HG03025 (cell line): ENCODE data around the gene WDR4.
"Not testable (repeated sequence)": the region's sequence is repeated elsewhere in the genome, so short reads cannot be mapped to it uniquely, and the experiment has no call there.

Experiments
- ATAC-seq: cut with Tn5 transposase; IDR thresholded peaks from one replicate; pipeline ENCODE4 v1.9.1; 2021; ENCODE audit warnings: mild to moderate bottlenecking, moderate library complexity; ENCODE audit not compliant: unreplicated experiment, low FRiP score

WDR4 gene

DNA sequence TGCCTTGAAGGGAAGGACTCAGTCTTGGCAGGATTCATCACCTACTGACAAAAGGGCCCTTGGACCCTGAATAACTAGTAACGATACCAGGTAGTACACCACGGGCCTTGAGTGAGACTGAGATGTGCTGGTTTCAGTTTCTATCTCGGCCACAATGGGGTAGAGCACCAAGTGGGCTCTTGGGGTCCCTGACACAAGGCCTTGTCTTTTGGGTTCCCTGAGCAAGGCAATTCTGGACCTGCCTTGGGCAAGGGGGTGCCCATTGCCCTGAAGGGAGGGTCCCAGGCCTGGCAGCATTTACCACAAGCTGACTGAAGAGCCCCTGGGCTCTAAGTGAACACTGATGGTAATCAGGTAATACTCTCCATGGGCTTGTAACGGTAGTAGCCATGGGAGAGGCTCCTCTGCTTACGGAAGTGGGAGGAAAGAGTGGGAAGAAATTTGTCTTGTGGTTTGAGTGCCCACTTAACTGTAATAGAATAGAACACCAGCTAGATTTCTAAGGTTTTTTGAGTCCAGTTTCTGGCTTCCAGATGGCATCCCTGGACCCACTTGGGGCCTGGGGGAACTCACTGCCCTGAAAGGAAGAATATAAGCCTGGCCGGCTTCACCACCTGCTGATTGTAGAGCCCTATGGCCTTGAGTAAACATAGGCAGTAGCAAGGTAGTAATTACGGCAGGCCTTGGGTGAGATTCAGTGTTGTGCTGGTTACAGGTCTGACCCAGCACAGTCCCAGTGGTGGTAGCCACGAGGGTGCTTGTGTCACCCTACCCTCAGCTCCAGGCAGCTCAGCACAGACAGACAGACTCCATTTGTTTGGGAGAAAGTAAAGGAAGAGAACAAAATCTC lies 58.5 kb downstream of the WDR4 start:
- no peak for ATAC-seq

DNA sequence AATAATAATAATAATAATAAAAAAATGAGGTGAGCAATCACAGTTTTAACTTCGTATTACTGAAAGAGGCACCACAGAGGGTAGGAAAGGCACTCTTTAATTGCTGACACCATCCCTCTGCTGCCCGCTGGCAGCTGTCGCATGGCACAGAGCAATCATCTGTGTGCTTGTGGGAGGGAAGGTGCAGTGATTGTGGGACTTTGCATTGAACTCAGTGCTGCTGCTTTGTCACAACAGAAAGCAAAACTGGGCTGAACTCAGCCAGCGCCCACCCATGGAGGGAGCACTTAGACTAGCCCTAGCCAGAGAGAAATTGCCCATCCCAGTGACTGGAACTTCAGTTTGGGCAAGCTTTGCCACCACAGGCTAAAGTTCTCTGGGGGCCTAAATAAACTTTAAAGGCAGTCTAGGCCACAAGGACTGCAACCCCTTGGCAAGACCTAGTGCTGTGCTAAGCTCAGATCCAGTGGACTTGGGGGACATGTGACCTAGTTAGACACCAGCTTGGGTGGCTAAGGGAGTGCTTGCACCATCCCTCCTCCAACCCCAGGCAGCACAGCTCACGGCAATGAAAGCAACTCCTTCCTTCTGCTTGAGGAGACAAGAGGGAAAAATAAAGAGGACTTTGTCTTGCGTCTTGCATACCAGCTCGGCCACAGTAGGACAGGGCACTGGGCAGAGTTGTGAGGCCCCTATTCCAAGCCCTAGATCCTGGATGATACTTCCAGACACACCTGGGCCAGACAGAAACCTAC lies 59.3 kb downstream of the WDR4 start:
- no peak for ATAC-seq

DNA sequence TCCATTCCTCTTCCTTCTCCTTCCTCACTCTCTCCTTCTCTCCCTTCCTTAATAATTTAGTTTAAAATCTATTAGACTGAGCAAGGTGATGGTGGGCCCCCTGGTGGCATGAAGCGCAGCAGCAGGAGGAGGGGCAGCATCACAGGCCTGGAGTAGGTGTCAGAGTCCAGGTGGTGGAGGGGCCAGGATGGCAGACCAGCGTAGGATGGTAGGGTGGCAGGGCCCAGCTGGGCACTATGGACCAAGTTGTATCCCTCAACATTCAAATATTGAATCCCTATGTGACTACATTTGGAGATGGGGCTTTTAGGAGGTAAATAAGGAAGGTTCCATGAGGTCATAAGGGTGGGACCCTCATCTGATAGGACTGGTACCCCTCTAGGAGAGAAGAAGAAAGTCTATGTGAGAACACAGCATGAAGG lies 61.0 kb downstream of the WDR4 start:
- ATAC-seq = no peak

DNA sequence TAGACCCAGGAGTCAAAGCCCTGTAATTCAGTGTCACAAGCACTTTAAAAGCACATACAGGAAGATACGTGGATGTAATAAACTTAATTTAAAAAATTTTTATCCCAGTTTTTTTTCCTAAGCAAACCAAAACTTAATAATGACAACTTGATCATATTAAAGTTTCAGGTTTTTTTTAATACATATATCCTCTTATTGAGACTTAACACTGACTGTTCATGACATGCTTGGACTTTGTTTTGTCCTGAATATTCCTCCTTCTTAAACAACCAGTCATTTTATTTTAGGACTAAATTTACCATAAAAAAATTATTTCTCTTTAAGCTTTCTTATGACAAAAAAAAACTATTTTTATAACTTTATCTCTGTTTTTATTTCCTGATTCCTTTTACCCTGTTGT lies 64.1 kb downstream of the WDR4 start:
- ATAC-seq = no peak

DNA sequence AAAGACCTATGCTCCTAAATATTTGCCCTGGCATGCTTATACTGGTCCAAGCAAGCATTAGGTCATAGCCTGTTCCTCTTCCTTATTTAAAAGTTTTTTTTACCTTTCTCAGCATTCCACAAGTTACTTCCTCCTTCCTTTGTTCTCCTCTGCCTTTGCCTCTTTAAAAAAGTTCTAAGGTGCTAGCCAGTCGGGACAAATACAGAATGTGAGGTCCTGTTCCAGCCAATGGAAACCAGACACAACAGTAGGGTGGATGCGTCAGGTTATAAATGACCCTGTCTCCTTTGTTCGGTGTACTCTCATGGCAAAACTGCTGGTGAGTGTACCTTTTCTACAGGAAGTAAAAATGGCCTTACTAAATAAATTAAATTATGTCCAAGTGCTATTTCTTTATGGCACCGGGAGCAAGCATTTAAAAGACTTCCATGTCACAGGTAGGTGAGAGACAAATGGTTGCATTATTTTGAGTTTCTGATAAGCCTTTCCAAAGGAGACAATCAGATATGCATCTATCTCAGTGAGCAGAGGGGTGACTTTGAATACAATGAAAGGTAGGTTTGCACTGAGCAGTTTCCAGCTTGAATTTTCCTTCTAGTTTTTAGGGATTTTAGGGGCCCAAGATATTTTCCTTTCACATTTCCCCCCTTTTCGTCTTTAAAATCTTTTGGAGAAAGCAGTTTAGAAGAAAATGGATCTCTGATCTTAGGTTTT lies 66.7 kb downstream of the WDR4 start:
- ATAC-seq = not testable (repeated sequence)

DNA sequence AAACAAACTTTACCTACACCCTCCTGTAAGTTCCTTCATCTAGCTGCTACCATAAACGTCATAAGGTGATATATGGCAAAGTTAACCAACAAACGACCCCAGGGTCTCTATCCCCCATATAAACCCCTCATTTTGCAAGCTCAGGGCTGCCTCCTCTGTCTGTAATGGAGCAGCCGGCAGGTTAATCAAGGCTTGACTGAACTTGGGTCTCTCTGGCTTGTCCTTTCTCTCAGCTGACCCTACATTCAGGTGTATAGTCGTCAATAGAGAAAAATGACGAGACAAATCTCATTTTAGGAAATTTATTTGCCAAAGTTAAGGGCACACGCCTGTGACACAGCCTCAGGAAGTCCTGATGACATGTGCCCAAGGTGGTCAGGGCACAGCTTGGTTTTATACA lies 67.4 kb downstream of the WDR4 start:
- ATAC-seq = no peak

DNA sequence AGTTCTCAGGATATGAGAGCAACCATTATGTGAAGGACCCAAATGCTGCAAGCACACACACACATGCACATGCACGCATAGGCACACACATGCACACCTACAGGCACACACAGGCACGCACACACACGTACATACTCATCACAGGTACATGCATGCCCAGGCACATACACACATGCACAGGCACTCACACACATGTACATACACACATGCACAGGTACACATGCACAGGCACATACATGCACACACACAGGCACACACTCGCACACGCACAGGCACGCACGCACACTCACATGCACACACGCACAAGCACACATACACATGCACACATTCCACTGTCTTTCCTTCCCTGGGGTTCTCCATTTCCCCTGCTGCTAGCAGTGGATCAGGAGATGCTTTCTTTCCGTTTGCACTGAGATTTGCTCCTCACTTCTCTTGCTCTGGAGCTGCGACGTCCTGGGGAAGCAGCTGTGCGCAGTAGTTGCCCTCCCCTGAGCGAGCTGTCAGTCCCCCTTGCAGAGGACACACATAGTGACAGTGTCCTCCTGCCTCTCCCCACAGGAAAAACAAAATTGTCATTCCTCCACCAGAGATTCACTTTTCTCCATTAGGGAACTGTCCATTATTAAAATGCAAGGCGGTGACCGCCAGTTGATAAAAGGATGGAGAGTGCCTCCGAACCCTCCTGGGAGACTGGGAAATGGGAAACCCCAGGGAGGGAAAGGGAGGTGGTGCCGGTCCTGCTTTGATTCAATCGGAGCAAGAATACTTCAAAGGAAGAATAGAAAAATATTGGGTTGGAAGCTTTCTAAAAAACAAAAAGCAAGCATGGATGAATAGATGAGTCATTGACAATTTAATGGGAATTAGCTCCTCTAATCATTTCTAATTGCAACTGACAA lies 69.5 kb downstream of the WDR4 start:
- no peak for ATAC-seq

DNA sequence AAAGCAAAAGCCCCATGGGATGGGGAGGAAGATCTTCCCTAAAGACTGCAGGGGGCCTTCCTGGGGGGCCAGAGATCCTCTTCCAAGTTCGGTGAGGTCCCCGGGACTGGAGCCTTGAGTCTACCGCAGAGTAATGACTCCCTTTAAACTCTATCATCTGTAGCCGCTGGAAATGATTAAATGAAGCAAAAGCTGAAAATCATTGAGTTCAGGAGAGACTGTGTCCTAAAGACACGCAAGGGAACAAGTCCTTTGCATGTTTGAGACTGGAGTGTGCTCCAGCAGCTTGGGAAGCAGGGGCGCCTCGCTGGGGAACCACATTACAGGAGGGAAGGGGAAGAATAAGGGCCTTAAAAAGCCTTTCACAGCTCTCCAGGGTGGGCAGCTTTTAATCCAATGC lies 70.2 kb downstream of the WDR4 start:
- no peak for ATAC-seq

DNA sequence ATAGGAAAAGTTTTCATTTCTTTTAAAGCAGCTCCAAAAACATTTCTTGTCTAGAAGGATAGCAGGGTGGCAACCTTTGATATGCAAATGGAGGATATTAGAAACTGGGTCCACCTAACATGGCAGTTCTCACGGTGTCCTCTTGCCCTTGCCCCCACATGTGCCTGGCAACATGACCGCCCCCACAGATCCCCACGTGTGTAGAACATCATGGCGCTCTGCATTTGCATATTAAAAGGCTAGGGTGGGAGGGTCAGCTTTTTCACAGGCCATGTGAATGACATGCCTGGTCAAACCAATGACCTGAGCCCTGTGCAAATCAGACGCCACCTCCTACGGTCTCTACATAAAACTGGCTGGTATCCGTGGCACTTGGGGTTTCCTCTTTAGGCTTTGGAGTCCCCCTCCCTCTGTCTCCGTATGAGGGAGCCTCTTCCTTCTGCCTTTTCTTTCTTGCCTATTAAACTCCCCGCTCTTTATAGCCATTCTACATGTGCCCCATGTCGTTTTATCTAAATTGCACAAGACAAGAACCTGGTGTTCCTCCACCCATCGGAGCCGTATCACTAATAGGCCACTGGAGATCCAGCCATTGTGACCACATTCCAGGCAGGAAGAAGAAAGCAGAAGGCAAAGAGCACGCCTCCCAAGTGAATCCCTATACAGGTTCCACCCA lies 71.3 kb downstream of the WDR4 start:
- no peak for ATAC-seq

DNA sequence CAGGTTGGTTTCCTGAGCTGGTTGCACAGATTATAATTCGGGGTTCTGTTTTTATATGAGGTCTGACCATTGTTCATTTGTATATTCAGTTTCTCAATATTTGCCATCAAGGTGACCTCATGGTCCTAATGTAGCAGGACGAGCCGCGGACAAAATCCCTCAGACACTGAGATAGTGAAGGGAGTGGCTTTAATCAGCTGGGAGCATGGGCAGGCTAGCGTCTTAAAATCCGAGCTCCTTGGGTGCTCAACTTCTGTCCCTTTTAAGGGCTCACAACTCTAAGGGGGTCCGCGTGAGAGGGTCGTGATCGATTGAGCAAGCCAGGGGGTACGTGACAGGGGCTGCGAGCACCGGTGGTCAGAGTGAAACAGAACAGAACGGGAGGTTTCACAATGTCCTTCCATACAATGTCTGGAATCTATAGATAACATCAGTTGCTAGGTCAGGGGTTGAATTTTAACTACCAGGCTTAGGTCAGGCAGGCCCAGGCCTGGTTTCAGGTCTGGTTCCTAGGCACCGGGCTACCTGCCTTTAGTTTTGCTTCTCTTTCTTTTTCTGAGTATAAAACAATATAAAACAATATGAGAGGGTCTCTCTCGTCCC lies 71.9 kb downstream of the WDR4 start:
- not testable (repeated sequence) for ATAC-seq

DNA sequence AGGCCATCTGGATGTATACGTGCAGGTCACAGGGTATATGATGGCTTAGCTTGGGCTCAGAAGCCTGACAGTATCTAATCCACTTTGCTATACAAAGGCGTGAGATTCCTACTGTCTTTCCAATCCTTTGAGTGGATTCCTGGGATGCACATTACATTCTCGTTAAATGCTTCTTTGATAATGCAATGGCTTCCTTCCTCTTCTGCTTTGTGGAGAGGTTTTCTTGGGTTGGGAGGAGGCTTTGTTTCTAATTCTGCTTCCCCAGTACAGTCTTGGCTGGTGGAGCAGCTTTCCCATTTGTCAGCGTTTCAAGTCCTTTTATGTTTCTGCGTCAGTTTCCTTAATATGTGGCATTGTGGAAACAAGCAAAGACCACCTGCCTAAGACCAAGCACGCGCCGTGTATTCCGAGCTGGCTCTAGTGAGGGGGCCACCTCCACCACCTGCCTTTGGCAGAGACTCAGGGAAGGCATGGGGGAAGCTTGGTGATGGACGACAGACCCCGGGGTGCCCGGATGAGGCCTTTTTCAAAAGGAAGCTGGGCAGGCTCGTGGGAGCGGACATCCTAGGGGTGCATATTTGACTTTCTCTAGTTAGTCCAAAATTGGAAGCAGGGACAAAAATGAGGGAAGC lies 72.7 kb downstream of the WDR4 start:
- no peak for ATAC-seq

DNA sequence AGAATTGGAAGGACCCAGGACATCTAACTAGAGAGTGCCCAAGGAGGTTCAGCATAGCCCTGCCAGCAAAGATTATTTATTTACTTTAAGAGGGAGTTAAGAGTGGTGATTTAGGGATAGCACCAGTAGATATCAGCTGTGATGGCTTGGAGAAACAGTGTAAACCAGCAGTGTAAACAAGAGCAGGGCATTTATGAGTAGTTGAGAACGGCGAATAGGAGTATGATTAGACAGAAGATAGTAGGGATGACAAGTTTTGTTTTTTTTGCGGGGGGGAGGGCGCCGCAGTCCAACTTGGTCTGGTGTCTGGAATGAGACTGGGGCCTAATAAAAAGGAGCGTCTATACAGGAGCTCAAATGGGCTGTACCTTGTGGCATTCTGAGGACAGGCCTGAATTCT lies 77.7 kb downstream of the WDR4 start:
- ATAC-seq = not testable (repeated sequence)

DNA sequence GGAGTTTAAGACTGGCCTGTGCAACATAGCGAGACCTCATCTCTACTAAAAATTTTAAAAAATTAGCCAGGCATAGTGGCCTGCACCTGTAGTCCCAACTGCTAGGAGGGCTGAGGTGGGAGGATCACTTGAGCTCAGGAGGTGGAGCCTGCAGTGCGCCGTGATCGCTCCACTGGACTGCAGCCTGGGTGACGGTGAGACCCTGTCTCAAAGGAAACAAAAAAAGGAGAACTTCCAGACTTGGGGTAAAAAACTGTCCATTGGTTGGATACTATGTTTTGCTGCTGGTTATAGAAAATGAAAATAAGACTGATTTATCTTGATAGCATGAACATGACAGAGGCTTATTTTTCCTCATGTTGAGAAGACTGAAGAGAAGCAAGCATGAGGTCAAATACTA lies 79.4 kb downstream of the WDR4 start:
- no peak for ATAC-seq

DNA sequence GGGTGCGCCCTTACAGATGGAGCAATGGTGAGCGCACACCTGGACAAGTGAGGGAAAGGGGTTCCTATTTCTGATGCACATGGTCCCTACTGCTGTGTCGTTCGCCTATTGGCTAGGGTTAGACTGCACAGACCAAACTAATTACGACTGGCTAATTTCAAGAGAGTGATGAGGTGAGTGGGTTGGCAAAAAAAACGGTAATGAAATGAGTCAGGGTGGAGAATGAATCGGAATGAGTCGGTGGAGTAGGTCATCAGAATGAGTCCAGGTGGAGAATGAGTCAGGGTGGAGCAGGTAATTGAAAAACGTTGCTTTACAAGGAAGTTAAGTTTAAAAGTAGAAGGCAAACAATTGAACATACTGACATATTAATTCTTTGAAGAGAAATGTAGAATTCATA lies 79.8 kb downstream of the WDR4 start:
- no peak for ATAC-seq
